HG03520 (cell line): ENCODE measurements around the gene JMJD8.

Experiments
- ATAC-seq: cut with Tn5 transposase; IDR thresholded peaks from one replicate; pipeline ENCODE4 v1.9.1; 2021; ENCODE audit warnings: mild to moderate bottlenecking, moderate library complexity; ENCODE audit not compliant: unreplicated experiment

The JMJD8 gene

DNA sequence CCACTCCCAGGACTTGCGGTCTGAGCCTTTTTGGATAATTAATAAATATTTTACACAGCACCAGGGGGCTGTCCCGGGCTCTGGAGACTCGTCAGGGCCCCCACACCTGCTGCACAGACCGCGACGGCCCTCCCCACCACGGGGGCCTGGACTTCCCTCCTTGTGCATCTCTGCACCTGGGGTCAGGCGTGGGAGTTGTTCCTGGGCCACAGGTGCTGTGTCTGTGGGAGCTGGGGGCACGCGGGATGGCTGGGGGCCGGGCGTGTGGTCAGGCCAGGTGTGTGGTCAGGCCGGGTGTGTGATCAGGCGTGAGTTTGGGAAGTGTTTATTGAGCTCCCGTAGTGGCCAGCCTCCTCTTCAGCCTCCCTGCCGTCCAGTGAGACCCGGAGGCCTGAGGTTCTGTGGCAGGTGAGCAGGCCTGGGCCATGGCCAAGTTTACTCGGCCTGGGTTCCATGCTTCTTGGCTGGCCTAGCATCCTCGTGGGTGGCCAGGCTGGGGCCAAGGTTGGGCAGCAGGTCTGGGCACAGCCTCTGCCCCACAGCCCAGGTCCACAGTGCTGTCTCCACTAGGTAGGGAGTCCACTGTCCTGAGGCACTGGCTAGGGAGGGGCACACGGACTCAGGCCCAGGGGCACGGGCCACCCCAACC lies 5.8 kb downstream of the JMJD8 start:
- ATAC-seq = no peak

DNA sequence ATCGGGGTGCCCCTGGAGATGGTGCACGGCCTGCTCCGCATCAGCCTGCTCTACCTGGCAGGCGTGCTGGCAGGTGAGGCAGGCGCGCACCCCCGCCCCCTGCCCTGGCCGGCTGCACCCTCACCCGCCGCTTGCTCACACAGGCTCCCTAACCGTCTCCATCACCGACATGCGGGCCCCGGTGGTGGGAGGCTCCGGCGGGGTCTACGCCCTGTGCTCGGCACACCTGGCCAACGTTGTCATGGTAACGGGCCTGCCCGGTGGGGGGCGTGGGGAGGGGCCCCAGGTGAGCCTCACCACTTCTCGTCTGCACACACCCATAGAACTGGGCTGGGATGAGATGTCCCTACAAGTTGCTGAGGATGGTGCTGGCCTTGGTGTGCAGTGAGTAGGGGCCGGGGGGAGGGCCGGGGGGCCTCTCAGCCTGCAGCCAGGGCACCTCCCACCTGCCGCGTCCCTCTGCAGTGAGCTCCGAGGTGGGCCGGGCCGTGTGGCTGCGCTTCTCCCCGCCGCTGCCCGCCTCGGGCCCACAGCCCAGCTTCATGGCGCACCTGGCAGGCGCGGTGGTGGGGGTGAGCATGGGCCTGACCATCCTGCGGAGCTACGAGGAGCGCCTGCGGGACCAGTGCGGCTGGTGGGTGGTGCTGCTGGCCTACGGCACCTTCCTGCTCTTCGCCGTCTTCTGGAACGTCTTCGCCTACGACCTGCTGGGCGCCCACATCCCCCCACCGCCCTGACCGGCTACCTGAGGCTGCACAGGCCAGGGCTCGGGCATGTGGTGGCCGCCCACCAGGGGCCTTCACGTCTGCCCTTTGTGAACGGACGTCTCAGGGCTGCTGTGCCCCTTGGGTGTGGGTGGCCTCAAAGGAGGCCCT lies 6.6 kb downstream of the JMJD8 start:
- no peak for ATAC-seq

- no peak for ATAC-seq
Measured at GRCh38 chr16:676913-677312, 7.2 kb downstream of the JMJD8 start.

DNA sequence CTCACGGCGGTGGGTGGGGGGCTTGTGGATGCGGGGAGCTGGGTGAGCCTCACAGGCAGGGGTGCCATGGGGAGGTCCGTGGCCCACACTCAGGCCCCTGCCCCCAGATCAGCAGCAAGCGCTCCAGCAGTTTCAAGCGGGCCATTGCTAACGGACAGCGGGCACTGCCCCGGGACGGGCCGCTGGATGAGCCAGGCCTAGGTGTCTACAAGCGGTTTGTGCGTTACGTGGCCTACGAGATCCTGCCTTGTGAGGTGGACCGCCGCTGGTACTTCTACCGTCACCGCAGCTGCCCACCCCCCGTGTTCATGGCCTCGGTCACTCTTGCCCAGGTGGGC lies 7.6 kb downstream of the JMJD8 start:
- ATAC-seq = no peak

DNA sequence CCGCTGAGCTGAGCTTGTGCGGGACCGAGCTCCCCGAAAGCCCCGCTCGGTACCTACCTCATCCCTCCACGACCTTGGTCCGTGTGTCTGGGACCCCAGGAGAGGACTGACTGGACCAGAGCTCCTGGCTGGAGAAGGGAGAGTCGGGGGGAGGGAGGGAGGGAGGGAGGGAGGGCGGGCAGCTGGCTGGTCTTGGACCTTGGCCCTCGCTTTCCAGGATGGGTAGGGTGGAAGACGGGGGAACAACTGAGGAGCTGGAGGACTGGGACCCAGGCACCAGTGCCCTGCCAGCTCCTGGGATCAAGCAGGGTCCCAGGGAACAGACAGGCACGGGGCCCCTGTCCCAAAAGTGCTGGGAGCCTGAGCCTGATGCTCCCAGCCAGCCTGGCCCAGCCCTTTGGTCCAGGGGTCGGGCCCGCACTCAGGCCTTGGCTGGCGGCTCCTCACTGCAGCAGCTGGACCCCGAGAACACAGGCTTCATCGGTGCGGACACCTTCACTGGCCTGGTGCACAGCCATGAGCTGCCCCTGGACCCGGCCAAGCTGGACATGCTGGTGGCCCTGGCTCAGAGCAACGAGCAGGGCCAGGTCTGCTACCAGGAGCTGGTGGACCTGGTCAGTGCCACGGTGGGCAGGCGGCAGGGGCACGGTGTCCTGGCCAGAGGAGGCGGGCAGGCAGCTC lies 8.1 kb downstream of the JMJD8 start:
- ATAC-seq = no peak

DNA sequence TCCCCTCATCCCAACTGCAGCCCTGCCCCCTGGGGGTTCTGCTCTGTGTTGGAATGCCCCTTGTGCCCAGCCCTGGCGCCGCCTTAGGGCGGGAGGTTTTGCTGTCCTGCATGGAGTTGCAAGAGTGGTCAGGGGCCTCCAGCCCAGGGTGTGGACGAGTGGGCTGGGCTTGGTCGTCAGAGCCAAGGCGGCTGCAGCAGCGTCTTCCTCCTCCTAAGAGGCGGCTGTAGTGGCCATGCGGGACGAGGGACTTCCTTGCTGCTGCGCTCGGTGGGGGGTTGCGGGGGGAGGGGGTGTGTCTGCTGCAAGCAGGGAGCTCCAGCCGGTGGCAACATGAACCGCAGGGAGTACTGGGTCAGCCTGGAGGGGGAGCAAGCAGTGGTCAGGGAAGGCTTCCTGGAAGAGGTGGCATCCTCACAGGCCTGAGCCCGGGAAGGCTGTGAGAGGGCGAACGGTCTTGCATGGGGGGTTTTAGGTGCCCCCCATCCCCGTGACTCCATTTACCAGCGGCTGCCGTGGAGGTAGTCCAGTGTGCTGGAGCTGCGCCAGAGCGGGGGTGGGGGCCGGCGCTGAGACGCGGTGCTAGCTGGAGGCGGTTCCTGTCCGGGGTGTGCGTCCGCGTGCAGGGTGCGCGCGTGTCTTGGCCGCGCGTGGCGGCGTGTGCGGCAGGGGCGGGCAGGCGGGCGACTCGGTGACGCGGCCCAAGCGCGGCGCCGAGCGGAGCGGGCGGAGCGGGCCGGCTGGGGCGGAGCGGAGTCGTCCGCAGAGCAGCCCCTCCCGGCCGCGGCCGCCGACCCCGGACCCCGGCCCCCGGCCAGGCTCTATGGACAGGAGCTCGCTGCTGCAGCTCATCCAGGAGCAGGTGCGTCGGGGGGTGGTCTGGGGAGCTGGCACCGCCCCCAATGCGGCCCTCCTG lies 8.9 kb downstream of the JMJD8 start, which contains the start of gene RHBDL1:
Gene RHBDL1 (plus strand): TSS at position 704 of the 916 bp plus-strand sequence. CDS start 120 bp downstream, at position 824.
- ATAC-seq = no peak

- no peak for ATAC-seq
Measured at GRCh38 chr16:674214-674881, 9.8 kb downstream of the JMJD8 start.

GRCh38 chr16:673399-673991 lies 10.6 kb downstream of the JMJD8 start:
- ATAC-seq = no peak

DNA sequence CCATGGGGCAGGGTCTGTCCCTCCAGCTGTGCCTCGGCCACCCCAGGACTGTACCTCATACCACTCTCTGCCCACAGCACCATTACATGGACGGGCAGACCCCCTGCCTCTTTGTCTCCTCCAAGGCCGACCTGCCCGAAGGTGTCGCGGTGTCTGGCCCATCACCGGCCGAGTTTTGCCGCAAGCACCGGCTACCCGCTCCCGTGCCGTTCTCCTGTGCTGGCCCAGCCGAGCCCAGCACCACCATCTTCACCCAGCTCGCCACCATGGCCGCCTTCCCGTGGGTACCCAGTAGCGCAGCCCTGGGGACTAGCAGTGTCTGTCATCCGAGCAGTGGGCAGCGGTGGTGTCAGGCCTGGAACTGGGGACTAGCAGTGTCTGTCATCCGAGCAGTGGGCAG lies 11.3 kb downstream of the JMJD8 start:
- no peak for ATAC-seq

DNA sequence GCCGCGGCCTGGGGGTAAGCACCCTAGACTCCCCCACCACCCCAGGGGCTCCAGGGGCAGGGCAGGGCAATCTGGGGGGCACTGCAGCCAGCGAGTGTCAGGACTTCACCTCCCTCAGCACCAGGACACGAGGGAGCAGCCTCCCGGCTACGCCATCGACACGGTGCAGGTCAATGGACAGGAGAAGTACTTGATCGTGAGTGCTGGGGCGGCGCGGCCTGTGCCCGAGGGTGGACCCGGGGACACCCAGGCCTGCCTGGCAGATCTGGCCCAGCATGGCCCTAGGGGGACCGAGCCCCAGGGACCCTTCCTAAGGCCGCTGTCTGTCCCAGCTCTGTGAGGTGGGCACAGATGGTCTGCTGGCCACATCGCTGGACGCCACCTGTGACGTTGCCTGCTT lies 11.8 kb downstream of the JMJD8 start:
- ATAC-seq = no peak

DNA sequence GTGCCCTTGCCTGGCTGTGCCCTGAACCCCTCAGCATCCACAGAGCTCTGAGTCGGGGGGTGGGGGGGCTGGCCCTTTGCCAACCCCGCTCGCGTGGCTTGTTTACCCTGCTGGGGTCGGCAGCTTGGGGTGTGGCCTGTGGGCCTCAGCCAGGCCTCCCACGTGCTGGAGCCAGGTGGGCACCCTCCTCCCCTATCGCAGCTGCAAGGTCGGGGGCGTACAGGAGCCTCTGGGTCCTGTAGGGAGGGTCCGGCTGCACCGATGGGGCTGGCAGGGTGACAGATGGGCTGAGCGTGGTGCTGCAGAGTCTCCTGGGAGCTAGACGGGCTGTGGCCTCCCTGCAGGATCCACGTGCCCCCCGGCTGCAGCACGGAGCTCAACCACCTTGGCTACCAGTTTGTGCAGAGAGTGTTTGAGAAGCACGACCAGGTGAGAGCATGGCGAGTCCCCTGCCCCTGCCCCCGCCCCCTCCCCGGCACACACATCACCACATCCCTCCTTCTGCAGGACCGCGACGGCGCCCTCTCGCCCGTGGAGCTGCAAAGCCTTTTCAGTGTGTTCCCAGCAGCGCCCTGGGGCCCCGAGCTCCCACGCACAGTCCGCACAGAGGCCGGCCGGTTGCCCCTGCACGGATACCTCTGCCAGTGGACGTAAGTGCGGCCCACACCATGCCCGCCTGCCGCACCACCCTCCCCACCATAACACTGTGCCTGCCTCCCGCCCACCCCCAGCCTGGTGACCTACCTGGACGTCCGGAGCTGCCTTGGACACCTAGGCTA lies 12.6 kb downstream of the JMJD8 start:
- no peak for ATAC-seq

DNA sequence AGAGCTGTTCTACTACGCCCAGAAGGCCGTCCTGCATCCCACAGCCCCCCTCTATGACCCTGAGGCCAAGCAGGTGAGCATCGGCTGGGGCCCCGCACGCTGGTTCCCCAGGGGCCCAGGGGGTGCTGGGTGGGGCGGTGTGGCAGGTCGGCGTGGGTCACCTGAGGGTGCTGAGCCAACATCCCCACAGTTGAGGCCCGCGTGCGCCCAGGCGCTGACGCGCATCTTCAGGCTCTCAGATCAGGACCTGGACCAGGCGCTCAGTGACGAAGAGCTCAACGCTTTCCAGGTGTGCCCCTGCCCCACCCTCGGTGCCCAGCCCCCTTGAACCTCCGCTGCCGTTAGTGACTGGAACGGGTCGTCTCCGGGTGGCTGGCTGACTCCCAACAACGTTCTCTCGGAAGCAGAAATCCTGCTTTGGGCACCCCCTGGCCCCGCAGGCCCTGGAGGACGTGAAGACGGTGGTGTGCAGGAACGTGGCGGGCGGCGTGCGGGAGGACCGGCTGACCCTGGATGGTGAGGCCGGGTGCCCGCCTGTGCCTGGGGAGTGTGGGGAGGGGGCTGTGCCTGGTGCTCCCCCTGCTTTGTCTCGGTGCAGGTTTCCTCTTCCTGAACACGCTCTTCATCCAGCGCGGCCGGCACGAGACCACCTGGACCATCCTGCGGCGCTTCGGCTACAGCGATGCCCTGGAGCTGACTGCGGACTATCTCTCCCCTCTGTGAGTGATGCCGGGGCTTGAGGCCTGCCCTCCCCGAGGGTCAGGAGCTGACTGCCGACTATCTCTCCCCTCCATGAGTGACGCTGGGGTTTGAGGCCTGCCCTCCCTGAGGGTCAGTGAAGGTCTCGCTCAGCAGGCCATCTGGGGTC lies 13.4 kb downstream of the JMJD8 start:
- no peak for ATAC-seq

GRCh38 chr16:669666-670065 lies 14.5 kb downstream of the JMJD8 start:
- no peak for ATAC-seq

- no peak for ATAC-seq
Measured at GRCh38 chr16:668519-669171, 15.5 kb downstream of the JMJD8 start.

- peak; percentile 82 for ATAC-seq
Measured at GRCh38 chr16:667780-668518, 16.2 kb downstream of the JMJD8 start, which contains the start of gene RHOT2. TSS of gene RHOT2 (plus strand) at chr16:668132. CDS start at chr16:668200, 68 bp downstream.

GRCh38 chr16:667113-667779 lies 16.9 kb downstream of the JMJD8 start:
- ATAC-seq = no peak
